Erythroblast (primary cell): ENCODE data around the gene XYLT1.

Experiments used
- GATA1 ChIP-seq: IDR thresholded peaks from 2 replicates; pipeline ENCODE4 v1.6.1; 2011; ENCODE audit warnings: low read depth, mild to moderate bottlenecking, control low read depth, low read length, moderate library complexity
- POLR2A ChIP-seq: IDR thresholded peaks from 2 replicates; pipeline ENCODE4 v1.6.1; 2011; ENCODE audit warnings: mild to moderate bottlenecking, low read length

DNA sequence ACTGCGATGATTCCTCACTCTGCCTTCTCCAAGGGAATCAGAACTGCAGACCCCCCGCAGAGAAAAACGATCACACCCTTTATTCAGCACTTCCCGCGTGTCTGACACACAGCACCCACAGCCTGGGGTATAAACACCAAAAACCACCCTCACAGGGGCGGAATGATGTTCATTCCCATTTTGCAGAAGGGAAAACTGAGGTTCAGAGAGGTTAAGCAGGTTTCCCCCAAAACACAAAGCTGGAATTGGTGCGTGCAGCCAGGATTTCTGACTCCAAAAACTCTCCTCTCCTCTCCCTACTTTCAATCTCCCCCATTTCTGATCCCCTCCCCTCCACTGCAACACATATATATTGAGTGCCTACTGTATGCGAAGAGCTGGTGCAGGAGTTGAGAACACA lies 55.8 kb downstream of the XYLT1 start:
- no peak for TF ChIP-seq POLR2A
- TF ChIP-seq GATA1 = no peak
